ENCODE results near the gene KCNS3. TPM values are rescaled to one million over a fixed set of nuclear protein-coding genes. Genes with fewer than 3 reads are reported as not detected.
A peak's percentile ranks its signal among the peaks of the same experiment; 100 is the strongest.

Gene KCNS3
- total RNA-seq, 1 experiment from 2014 or later: 1.7 TPM

- H3K27me3 ChIP-seq (ENCODE audit: control insufficient read depth, insufficient read depth, low read length): peaks cover 21% of the 10 kb centered on the region; the same call in 1 of the 2 replicates
- TF ChIP-seq CTCF (IDR thresholded peaks at IDR 0.05): peak; percentile 34
- TF ChIP-seq SIN3A (IDR thresholded peaks at IDR 0.05; ENCODE audit: borderline replicate concordance, insufficient read depth, low read depth, low read length): no peak
- ChIA-PET POLR2A (no interaction called here), CTCF (no interaction called here)
- H3K36me3 ChIP-seq (ENCODE audit: control insufficient read depth, insufficient read depth, low read length): no peaks in the 10 kb centered on the region
- DNase-seq (ENCODE audit: low read depth, low spot score): no peak
- intact Hi-C loops (cut with micrococcal nuclease; ENCODE audit: unreplicated experiment) (no loop called here), in situ Hi-C loops (cut with HindIII; ENCODE audit: low pct_unique_long_range_greater_than_20kb, low sequenced_read_pairs) (no loop called here)
- H3K4me1 ChIP-seq (ENCODE audit: control insufficient read depth, insufficient read depth, low read length): peaks cover 5% of the 10 kb centered on the region; the same call in 1 of the 2 replicates
- peak overlapping the region; percentile 38 to 50 for H3K4me3 ChIP-seq (ENCODE audit: low read depth in 2 of 2, low read length in 2 of 2)
- no TSS peak for BruUV-seq (replicated peaks)
- ATAC-seq: peak; percentile 68
- no peaks in the 10 kb centered on the region for H3K9me3 ChIP-seq (ENCODE audit: control insufficient read depth, insufficient read depth, low read depth, low read length)
- no peak overlapping the region for H3K27ac ChIP-seq (ENCODE audit: low read length)
Observed at GRCh38 chr2:17879137-17879912, 858 bp downstream of the KCNS3 start.

GRCh38 chr2:17879913-17880274 lies 1.4 kb downstream of the KCNS3 start:
- intact Hi-C loops (cut with micrococcal nuclease; ENCODE audit: unreplicated experiment) (no loop called here), in situ Hi-C loops (cut with HindIII; ENCODE audit: low pct_unique_long_range_greater_than_20kb, low sequenced_read_pairs) (no loop called here)
- ATAC-seq: no peak
- TF ChIP-seq TCF7L2 (IDR thresholded peaks at IDR 0.05; ENCODE audit: low read depth, low read length): no peak
- no peak for TF ChIP-seq CTCF (IDR thresholded peaks at IDR 0.05)
- TF ChIP-seq POLR2AphosphoS5 (IDR thresholded peaks at IDR 0.05; ENCODE audit: low read depth, low read length): no peak
- TF ChIP-seq SIN3A (IDR thresholded peaks at IDR 0.05; ENCODE audit: borderline replicate concordance, insufficient read depth, low read depth, low read length): no peak
- no peak for TF ChIP-seq REST (IDR thresholded peaks at IDR 0.05; ENCODE audit: insufficient read depth in 1 of 2, low read depth in 2 of 2, low read length in 1 of 2)
- no peaks in the 10 kb centered on the region for H3K9me3 ChIP-seq (ENCODE audit: control insufficient read depth, insufficient read depth, low read depth, low read length)
- ChIA-PET POLR2A (no interaction called here), CTCF (no interaction called here)
- no peak for DNase-seq (ENCODE audit: low read depth, low spot score)
- H3K27ac ChIP-seq (ENCODE audit: low read length): no peak overlapping the region
- H3K36me3 ChIP-seq (ENCODE audit: control insufficient read depth, insufficient read depth, low read length): no peaks in the 10 kb centered on the region
- H3K27me3 ChIP-seq (ENCODE audit: control insufficient read depth, insufficient read depth, low read length): peaks cover 21% of the 10 kb centered on the region; the same call in 1 of the 2 replicates
- H3K4me3 ChIP-seq (ENCODE audit: low read depth in 2 of 2, low read length in 2 of 2): peak overlapping the region in 1 of 2 experiments; percentile 50; a peak in 1 of 4 replicates
- BruUV-seq (replicated peaks): no TSS peak
- H3K4me1 ChIP-seq (ENCODE audit: control insufficient read depth, insufficient read depth, low read length): peaks cover 5% of the 10 kb centered on the region; the same call in 1 of the 2 replicates

Data from Panc1 (cell line).